Measurements from ENCODE around the gene DCTN2. TPM values are rescaled to one million over a fixed set of nuclear protein-coding genes. Genes with fewer than 3 reads are reported as not detected.

The DCTN2 gene
- total RNA-seq, 2 experiments from 2014 or later, result 39.6 TPM

GRCh38 chr12:57488402-57489156 lies 58.4 kb downstream of the DCTN2 start:
- H3K36me3 ChIP-seq (ENCODE audit: insufficient read depth, low read length), result peaks cover 40% of the 10 kb centered on the region
- Mint-ChIP-seq H3K36me3 (ENCODE audit: low read depth) (peaks cover 57% of the 10 kb centered on the region), H3K9me3 (no peaks in the 10 kb centered on the region), H3K4me3 (peak overlapping the region; percentile 98), H3K27ac (peak overlapping the region; percentile 90), H3K4me1 (ENCODE audit: low read depth) (peaks cover 35% of the 10 kb centered on the region), H3K27me3 (no peaks in the 10 kb centered on the region)
- TF ChIP-seq CTCF (IDR thresholded peaks at IDR 0.05), result no peak
- no peak for ATAC-seq (ENCODE audit: poor library complexity)
- intact Hi-C loops (cut with DNase I, micrococcal nuclease), result loop anchor here in 1 of 2 experiments (1.0 to 5.0 kb wide), 2 partner anchors 31 to 59 kb away; partner anchors contain the start of gene DCTN2
- DNase-seq, result no peak
- peak overlapping the region; percentile 98 for H3K4me3 ChIP-seq (ENCODE audit: low read length)
- H3K4me1 ChIP-seq (ENCODE audit: insufficient read depth, low read length), result peaks cover 26% of the 10 kb centered on the region
- H3K27me3 ChIP-seq (ENCODE audit: control insufficient read depth in 1 of 2, insufficient read depth in 2 of 2, low read length in 2 of 2), result no peaks in the 10 kb centered on the region
- H3K27ac ChIP-seq (ENCODE audit: low read depth in 1 of 2, low read length in 2 of 2), result peak overlapping the region; percentile 80 to 86
- CTCF ChIA-PET, result interaction anchor here (1.4 kb wide), 1 partner anchor 30 kb away, joined by 5 read pairs; the partner anchor contains the start of gene GLI1
- POLR2A ChIA-PET, result interaction anchor here (1.4 to 2.5 kb wide), 3 partner anchors 11 to 32 kb away, joined by 3 to 15 read pairs (median 10); partner anchors contain the start of gene DDIT3
- H3K9me3 ChIP-seq (ENCODE audit: control insufficient read depth in 1 of 2, insufficient read depth in 1 of 2, low read length in 2 of 2), result no peaks in the 10 kb centered on the region

- H3K27ac ChIP-seq (ENCODE audit: low read depth in 1 of 2, low read length in 2 of 2), result peak within 1 kb of the TSS; percentile 80 to 86
- intact Hi-C loops (cut with DNase I, micrococcal nuclease), result loop anchor here (2.0 to 5.0 kb wide), 2 partner anchors 59 to 60 kb away; partner anchors contain the start of gene DCTN2 (in 2 of the 2)
- no peaks in the 10 kb centered on the region for H3K9me3 ChIP-seq (ENCODE audit: control insufficient read depth in 1 of 2, insufficient read depth in 1 of 2, low read length in 2 of 2)
- H3K27me3 ChIP-seq (ENCODE audit: control insufficient read depth in 1 of 2, insufficient read depth in 2 of 2, low read length in 2 of 2), result no peaks in the 10 kb centered on the region
- Mint-ChIP-seq H3K9me3 (no peaks in the 10 kb centered on the region), H3K4me3 (peak within 1 kb of the TSS; percentile 98), H3K27ac (peak within 1 kb of the TSS; percentile 90), H3K36me3 (ENCODE audit: low read depth) (peaks cover 59% of the 10 kb centered on the region), H3K27me3 (no peaks in the 10 kb centered on the region), H3K4me1 (ENCODE audit: low read depth) (peaks cover 40% of the 10 kb centered on the region)
- H3K36me3 ChIP-seq (ENCODE audit: insufficient read depth, low read length), result peaks cover 37% of the 10 kb centered on the region
- ChIA-PET POLR2A (interaction anchor here (1.0 to 2.5 kb wide), 5 partner anchors 8 to 32 kb away, joined by 6 to 15 read pairs (median 7); partner anchors contain the start of genes ARHGAP9 and DDIT3), CTCF (interaction anchor here (1.4 to 2.9 kb wide), 2 partner anchors 11 to 29 kb away, joined by 5 to 12 read pairs; partner anchors contain the start of gene GLI1)
- no peak for TF ChIP-seq CTCF (IDR thresholded peaks at IDR 0.05)
- DNase-seq, result peak; percentile 80 to 98 (median 88)
- ATAC-seq (ENCODE audit: poor library complexity), result peak; percentile 96
- H3K4me1 ChIP-seq (ENCODE audit: insufficient read depth, low read length), result peaks cover 26% of the 10 kb centered on the region
- H3K4me3 ChIP-seq (ENCODE audit: low read length), result peak within 1 kb of the TSS; percentile 98
Observed at GRCh38 chr12:57487597-57488401, 59.2 kb downstream of the DCTN2 start, which contains the start of gene MARS1. Gene MARS1, plus strand, starts transcription at chr12:57488068. Its CDS starts 23 bp downstream, at chr12:57488091.

GRCh38 chr12:57487055-57487596 lies 59.9 kb downstream of the DCTN2 start:
- peaks cover 37% of the 10 kb centered on the region for H3K4me1 Mint-ChIP-seq (ENCODE audit: low read depth)
- peak overlapping the region; percentile 90 for H3K27ac Mint-ChIP-seq
- peak overlapping the region; percentile 98 for H3K4me3 Mint-ChIP-seq
- ChIA-PET POLR2A (interaction anchor here (1.0 to 2.5 kb wide), 5 partner anchors 8 to 33 kb away, joined by 6 to 15 read pairs (median 7); partner anchors contain the start of genes ARHGAP9 and DDIT3), CTCF (interaction anchor here (2.9 kb wide), 1 partner anchor 10 kb away, joined by 12 read pairs; no protein-coding TSS in a partner anchor)
- H3K27ac ChIP-seq (ENCODE audit: low read depth in 1 of 2, low read length in 2 of 2), result peak overlapping the region in 1 of 2 donors; percentile 29
- H3K27me3 Mint-ChIP-seq, result no peaks in the 10 kb centered on the region
- intact Hi-C loops (cut with DNase I, micrococcal nuclease), result loop anchor here (2.0 to 5.0 kb wide), 2 partner anchors 60 kb away; partner anchors contain the start of gene DCTN2 (in 2 of the 2)
- H3K27me3 ChIP-seq (ENCODE audit: control insufficient read depth in 1 of 2, insufficient read depth in 2 of 2, low read length in 2 of 2), result no peaks in the 10 kb centered on the region
- no peaks in the 10 kb centered on the region for H3K9me3 ChIP-seq (ENCODE audit: control insufficient read depth in 1 of 2, insufficient read depth in 1 of 2, low read length in 2 of 2)
- peak in 1 of 14 experiments; percentile 44 for DNase-seq
- no peak for TF ChIP-seq CTCF (IDR thresholded peaks at IDR 0.05)
- no peaks in the 10 kb centered on the region for H3K9me3 Mint-ChIP-seq
- H3K4me3 ChIP-seq (ENCODE audit: low read length), result no peak overlapping the region
- H3K36me3 Mint-ChIP-seq (ENCODE audit: low read depth), result peaks cover 53% of the 10 kb centered on the region
- H3K36me3 ChIP-seq (ENCODE audit: insufficient read depth, low read length), result peaks cover 33% of the 10 kb centered on the region
- ATAC-seq (ENCODE audit: poor library complexity), result no peak
- H3K4me1 ChIP-seq (ENCODE audit: insufficient read depth, low read length), result peaks cover 26% of the 10 kb centered on the region
